SH-SY5Y (cell line): ENCODE measurements around the gene RIMS1.

Source experiments
- GATA2 ChIP-seq: IDR thresholded peaks from 2 replicates; pipeline ENCODE4 v1.6.1; 2011; ENCODE audit warnings: mild to moderate bottlenecking, low read depth, low read length
- GATA3 ChIP-seq: IDR thresholded peaks from 2 replicates; pipeline ENCODE4 v1.6.1; 2011; ENCODE audit warnings: low read depth, mild to moderate bottlenecking, low read length, moderate library complexity

DNA sequence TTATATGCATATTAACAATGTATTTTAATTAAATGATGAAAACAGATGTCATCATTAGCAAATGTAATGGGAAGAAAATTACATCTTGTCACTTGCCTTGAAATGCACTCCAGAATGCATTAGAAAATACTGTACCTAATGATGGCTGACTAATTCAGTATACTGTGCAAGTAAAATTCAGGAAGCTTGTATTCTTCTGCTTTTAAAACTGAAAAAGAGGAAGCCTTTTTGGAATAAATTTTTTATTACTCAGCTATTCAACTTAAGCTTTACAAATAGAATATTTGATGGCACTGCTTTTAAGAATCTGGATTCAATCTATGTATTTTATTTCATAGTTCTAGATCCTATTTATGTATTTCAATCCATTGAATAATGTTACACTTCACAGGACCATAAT lies 195.5 kb downstream of the RIMS1 start:
- no peak for TF ChIP-seq GATA2
- TF ChIP-seq GATA3, result no peak
